Raji (cell line): ENCODE measurements around the gene CYP4A11.

Source experiments
- POLR2A ChIP-seq: IDR thresholded peaks from 2 replicates; pipeline ENCODE4 v1.6.1; 2011; ENCODE audit warnings: low read depth, low read length, control low read depth; ENCODE audit not compliant: insufficient read depth

CYP4A11 gene

DNA sequence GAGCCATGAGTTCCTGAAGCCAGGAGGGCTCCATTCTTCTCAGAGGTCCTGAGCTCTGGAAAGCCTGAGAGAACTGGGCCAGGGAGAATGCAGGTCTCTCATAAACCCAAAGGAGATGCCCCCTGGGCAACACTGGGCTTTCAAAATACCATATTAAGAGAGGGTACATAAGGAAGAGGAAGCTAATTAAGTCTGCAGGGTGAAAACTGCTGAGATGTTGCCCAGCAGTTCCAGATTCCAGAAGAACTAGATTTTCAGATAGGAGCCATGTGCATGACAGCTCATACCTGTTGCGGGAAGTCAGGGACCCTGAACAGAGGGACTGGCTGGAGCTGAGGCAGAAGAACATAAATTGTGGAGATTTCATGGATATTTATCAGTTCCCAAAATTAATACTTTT lies 40.9 kb downstream of the CYP4A11 start:
- no peak for TF ChIP-seq POLR2A
